Measurements from ENCODE around the gene RHBDL3.
"Not testable (repeated sequence)": the region's sequence is repeated elsewhere in the genome, so short reads cannot be mapped to it uniquely, and the experiment has no call there.

The RHBDL3 gene

DNA sequence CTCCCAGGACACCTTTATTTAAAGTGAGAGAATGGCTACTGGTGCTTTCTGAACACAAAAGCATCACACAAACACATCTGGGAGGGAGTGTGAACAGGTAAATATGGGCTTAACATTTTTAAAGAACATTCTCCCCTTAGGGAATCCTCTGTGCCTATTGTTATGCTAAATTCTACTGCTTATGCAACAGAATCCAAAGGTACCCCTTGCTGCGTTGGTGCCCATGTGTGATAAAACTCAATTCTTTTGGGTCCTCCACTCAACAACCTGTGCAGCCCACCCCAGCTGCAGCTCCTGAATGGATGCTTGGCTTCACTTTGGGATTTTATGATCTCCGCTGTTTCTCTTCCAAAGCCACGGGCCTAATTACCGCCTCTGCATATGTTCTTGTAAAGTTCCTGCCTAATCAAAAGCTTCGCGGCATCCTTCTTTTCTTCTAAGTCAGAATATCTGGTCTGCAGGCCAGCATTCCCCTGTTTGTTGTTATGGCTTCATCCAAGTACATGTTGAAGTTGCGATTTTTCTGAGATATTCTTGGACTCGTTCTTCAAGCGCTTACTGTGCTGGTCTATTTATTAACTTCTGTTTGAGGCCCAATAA, 23.9 kb downstream of the RHBDL3 start:
- DNase-seq (ENCODE audit: low read depth): no peak

GRCh38 chr17:32292094-32292493, 26.5 kb downstream of the RHBDL3 start:
- no peak for DNase-seq (ENCODE audit: low read depth)

DNA sequence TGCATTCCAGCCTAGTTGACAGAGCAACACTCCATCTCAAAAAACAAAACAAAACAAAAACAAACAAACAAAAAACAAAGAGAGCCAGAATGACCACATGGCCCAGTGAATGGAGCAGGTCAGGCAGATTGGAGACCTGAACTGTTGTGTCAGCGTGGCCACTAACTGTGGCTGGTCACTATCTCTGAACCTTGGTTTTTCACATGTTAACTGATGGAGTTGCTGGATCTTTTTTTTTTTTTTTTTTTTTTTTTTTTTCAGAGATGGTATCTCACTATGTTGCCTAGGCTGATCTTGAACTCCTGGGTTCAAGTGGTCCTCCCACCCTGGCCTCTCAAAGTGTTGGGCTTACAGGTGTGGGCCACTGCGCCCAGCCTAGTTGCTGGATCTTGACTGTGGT, 31.8 kb downstream of the RHBDL3 start:
- no peak for DNase-seq (ENCODE audit: low read depth)

GRCh38 chr17:32297860-32298259, 32.2 kb downstream of the RHBDL3 start:
- no peak for DNase-seq (ENCODE audit: low read depth)

- DNase-seq (ENCODE audit: low read depth): no peak
These were observed 32.7 kb downstream of the RHBDL3 start for GRCh38 chr17:32298298-32298697.

GRCh38 chr17:32298721-32299579, 33.3 kb downstream of the RHBDL3 start:
- DNase-seq (ENCODE audit: low read depth): no peak

DNA sequence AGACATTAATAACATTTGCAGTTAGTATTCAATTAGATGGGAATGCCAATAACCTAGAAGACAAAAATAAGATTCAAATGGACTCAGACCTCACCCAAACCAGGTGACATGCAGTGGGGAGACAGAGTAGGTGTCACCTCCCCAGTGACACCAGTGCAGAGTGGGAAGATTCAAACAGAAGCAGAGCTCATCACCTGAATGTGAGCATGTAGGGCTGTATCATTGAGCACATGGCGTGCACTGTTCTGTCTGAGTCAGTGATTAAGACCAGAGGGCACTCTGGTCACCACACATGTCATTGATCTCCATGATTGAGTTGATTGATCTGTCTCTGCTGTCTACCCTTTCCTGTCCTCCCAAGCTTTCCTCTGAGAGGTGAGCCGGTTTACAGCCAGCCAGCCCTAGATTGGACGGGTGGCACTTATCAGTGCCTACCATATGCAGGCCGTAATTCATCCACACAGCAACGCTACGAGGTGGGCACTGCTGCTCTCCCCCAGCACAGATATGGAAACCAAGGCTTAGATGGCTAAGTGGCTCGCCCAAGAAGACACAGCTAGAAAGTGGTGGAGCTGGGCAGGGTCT, 34.0 kb downstream of the RHBDL3 start:
- no peak for DNase-seq (ENCODE audit: low read depth)

DNA sequence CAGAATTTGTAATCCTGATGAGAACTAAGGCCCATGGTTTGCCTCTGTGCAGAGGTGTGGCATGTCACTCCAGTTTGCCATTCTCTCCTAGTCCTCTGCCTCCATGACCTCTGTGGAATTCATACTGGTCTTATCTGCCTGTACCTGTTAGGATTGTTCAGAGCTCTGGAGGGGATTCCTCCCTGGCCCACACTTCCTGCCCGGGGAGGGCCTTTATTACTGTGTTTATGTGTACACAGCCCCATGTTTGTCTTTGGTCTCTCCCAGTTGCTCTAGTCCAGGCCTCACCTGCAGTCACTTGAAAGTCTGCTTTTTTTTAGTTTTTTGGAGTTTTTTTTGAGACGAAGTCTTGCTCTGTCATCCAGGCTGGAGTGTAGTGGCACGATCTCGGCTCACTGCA, 36.4 kb downstream of the RHBDL3 start:
- no peak for DNase-seq (ENCODE audit: low read depth)

GRCh38 chr17:32302860-32303649, 37.4 kb downstream of the RHBDL3 start:
- DNase-seq (ENCODE audit: low read depth): no peak

GRCh38 chr17:32303781-32304288, 38.2 kb downstream of the RHBDL3 start:
- no peak for DNase-seq (ENCODE audit: low read depth)

GRCh38 chr17:32305049-32305448, 39.4 kb downstream of the RHBDL3 start:
- no peak for DNase-seq (ENCODE audit: low read depth)

GRCh38 chr17:32307658-32308057, 42.0 kb downstream of the RHBDL3 start:
- no peak for DNase-seq (ENCODE audit: low read depth)

- DNase-seq (ENCODE audit: low read depth): no peak
These were observed 45.5 kb downstream of the RHBDL3 start for GRCh38 chr17:32311028-32311536.

DNA sequence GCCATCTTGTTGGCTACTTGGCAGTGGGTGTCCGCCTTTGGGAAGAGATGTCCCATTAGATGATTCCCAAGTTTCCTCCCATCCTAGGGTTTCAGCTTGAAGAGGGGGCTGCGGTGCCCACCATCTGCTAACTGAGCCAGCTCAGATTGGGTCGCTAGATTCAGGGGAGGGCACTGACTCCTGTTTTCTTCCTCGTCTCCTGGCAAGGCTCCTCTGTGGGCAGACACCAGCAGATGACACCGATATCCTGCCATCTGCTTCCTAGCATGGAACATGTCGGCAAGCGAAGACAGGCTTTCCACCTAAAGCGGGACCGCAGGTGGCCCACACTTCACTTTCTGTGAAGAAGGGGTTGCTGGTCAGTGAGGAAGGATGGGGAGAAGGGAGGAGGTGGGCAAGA, 49.0 kb downstream of the RHBDL3 start:
- DNase-seq (ENCODE audit: low read depth): no peak

DNA sequence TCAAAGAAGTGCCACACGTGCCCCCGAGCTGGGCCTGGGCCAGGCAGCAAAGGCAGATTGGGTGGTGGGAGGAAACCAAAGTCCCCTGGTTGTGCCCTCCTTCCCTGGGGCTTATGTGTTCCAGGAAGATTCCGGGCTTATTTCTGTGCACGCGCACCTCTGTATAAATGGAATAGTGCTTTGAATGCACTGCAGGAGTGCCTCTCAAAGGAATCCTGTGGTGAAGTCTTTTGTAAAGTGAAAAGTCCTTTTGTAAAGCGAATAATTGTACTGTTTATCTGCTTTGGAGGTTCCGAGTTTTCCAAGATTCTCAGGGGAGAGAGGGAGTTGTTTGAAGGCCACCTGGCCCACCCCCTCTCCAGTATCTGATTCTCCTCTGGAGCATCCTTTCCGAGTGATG, 49.5 kb downstream of the RHBDL3 start:
- DNase-seq (ENCODE audit: low read depth): no peak

GRCh38 chr17:32316653-32317052, 51.0 kb downstream of the RHBDL3 start:
- DNase-seq (ENCODE audit: low read depth): not testable (repeated sequence)

GRCh38 chr17:32317353-32317752, 51.7 kb downstream of the RHBDL3 start:
- no peak for DNase-seq (ENCODE audit: low read depth)

DNA sequence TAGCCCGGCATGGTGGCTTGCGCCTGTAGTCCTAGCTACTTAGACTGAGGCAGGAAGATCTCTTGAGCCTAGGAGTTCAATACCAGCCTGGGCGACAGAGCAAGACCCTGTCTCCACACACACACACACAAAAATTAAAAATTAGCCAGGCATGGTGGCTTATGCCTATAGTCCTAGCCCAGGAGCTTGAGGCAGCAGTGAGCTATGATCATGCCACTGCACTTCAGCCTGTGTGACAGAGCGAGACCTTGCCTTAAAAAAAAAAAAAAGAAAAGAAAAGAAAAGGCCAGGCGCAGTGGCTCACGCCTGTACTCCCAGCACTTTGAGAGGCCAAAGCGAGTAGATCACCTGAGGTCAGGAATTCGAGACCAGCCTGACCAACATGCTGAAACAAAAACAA, 52.4 kb downstream of the RHBDL3 start:
- DNase-seq (ENCODE audit: low read depth): no peak

DNA sequence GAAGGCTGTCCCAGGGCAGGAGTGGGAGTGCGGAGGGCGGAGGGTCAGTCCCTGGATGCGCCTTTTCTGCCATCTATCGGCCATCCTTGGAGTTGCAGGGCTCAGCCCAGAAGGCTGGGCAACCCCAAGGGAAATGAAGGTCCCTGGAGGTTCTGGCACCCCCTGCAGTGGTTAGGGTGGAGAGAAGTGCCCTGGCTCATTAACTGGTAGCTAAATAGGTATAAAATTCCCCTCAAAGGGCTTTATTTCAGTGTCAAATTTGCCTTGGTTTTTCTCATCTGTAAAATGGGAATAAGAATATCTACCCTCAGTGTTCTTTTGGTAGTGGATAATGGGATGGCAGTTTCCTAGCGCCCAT, 53.9 kb downstream of the RHBDL3 start:
- DNase-seq (ENCODE audit: low read depth): peak; percentile 74

GRCh38 chr17:32320080-32320479, 54.4 kb downstream of the RHBDL3 start:
- DNase-seq (ENCODE audit: low read depth): not testable (repeated sequence)

DNA sequence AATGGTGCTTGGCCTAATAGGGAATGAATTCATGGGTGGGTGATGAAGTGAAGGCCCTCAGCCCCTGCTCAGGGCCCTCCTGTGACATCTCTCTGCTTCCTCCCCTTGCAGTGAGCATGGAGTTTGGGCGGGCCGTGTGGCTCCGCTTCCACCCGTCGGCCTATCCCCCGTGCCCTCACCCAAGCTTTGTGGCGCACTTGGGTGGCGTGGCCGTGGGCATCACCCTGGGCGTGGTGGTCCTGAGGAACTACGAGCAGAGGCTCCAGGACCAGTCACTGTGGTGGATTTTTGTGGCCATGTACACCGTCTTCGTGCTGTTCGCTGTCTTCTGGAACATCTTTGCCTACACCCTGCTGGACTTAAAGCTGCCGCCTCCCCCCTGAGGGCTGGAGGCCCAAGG, 55.2 kb downstream of the RHBDL3 start:
- no peak for DNase-seq (ENCODE audit: low read depth)

- no peak for DNase-seq (ENCODE audit: low read depth)
These were observed 57.4 kb downstream of the RHBDL3 start for GRCh38 chr17:32323046-32323445.

Data from stimulated activated CD8-positive, alpha-beta memory T cell treated with anti-CD3 and anti-CD28 coated beads, Interleukin-4, amount 100 ng/mL, for 24 hours (primary cell).